ENCODE results near the gene RBM11. TPM values are rescaled to one million over a fixed set of nuclear protein-coding genes. Genes with fewer than 3 reads are reported as not detected.

Gene RBM11
- total RNA-seq, 1 donor from 2014 or later: 2.6 TPM

DNA sequence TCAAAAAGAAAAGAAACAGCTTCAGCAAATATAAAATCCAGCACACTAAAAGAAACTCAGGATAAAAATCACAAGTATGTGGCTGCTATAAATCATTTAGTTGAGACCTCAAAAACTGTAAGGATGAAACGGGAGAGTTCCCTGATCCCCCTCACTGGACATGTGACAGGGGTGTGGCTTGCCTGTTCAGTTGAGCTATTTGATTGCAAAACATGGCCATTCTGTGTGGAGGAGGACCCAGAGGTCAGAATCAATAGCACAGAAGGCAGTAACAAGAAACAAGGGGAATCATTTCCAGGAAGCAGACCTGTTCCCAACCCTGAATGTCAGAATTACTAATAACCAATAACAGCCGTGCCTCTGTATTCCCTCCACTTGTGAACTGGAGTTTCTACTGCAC lies 27.9 kb downstream of the RBM11 start:
- no peak for DNase-seq
- Histone ChIP-seq H3K9me3 (no peaks in the 10 kb centered on the region), H3K27me3 (ENCODE audit: low read depth) (no peaks in the 10 kb centered on the region), H3K27ac (no peak overlapping the region), H3K36me3 (no peaks in the 10 kb centered on the region), H3K4me3 (no peak overlapping the region), H3K4me1 (no peaks in the 10 kb centered on the region)
- intact Hi-C loops (cut with DNase I): no loop called here
- ATAC-seq: no peak
- TF ChIP-seq, protein P1, sequence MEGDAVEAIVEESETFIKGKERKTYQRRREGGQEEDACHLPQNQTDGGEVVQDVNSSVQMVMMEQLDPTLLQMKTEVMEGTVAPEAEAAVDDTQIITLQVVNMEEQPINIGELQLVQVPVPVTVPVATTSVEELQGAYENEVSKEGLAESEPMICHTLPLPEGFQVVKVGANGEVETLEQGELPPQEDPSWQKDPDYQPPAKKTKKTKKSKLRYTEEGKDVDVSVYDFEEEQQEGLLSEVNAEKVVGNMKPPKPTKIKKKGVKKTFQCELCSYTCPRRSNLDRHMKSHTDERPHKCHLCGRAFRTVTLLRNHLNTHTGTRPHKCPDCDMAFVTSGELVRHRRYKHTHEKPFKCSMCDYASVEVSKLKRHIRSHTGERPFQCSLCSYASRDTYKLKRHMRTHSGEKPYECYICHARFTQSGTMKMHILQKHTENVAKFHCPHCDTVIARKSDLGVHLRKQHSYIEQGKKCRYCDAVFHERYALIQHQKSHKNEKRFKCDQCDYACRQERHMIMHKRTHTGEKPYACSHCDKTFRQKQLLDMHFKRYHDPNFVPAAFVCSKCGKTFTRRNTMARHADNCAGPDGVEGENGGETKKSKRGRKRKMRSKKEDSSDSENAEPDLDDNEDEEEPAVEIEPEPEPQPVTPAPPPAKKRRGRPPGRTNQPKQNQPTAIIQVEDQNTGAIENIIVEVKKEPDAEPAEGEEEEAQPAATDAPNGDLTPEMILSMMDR (IDR thresholded peaks at IDR 0.05): no peak

DNA sequence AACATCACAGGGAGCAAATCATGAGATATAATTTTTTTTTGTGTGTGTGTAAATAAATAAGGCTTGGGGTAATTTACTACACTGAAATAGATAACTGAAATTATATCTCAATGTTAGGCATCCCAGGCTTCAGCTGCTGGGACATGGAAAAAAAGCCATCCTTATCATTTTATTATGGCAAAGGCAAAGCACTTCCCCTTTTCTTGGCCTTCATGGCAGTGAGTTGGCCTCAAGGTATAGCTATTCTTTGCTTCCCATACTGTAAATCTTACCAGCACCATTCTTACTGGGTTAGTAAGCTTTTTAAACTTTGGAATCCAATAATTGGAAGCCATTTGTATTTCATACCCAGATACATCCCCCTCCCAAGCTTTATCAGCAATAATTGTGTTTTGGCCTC lies 29.0 kb downstream of the RBM11 start:
- no peak overlapping the region for H3K27ac ChIP-seq
- H3K9me3 ChIP-seq: no peaks in the 10 kb centered on the region
- TF ChIP-seq, protein P1 (IDR thresholded peaks at IDR 0.05): no peak
- no peaks in the 10 kb centered on the region for H3K27me3 ChIP-seq (ENCODE audit: low read depth)
- no peak overlapping the region for H3K4me3 ChIP-seq
- DNase-seq (no peak), ATAC-seq (no peak)
- H3K36me3 ChIP-seq: no peaks in the 10 kb centered on the region
- H3K4me1 ChIP-seq: no peaks in the 10 kb centered on the region
- intact Hi-C loops (cut with DNase I): no loop called here

DNA sequence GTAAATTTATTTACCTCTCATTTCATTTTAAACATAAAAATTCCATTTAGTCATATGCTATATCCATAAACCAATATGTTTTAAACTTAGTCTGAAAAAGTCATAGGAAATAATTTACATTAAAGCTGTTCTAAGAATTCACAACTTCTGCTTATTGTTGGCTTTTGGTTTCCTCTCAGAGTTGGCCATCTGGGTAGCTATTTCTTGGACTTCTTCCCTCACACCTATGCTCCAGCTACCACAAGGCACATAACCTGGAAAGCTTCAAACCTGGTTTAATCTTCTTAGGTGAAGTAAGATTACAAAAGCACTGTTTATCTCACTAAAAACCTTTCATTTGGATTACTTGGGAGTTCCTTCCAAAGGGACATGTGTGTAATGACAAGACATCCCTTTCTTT lies 29.8 kb downstream of the RBM11 start:
- no peak for ATAC-seq

DNA sequence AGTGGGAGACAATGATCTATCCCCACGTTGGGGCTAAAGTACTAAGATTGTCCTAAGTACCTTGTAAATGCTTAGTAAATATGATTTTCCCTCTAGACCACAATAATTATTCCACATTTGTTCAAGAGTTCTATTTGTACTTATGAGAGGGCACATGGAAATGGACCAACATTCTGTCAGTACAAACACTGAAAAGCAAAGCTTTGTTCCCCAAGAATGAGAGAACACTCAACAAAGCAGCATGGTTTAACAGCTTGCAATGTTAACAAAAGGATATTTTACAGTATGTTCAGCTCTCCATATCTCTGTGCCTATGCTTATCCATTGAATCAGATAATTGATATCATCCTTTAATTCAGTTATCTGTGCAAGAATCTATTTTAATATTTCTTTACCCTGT lies 35.4 kb downstream of the RBM11 start:
- Histone ChIP-seq H3K27ac (no peak overlapping the region), H3K36me3 (no peaks in the 10 kb centered on the region), H3K27me3 (ENCODE audit: low read depth) (no peaks in the 10 kb centered on the region), H3K4me3 (no peak overlapping the region), H3K4me1 (no peaks in the 10 kb centered on the region), H3K9me3 (no peaks in the 10 kb centered on the region)
- ATAC-seq: no peak
- no peak for DNase-seq
- intact Hi-C loops (cut with DNase I): no loop called here
- TF ChIP-seq, protein P1 (IDR thresholded peaks at IDR 0.05): no peak

More for the DNA sequence above, 29.8 kb downstream of the RBM11 start:
- H3K4me3 ChIP-seq: no peak overlapping the region
- no peaks in the 10 kb centered on the region for H3K36me3 ChIP-seq
- TF ChIP-seq, protein P1 (IDR thresholded peaks at IDR 0.05): no peak
- no peaks in the 10 kb centered on the region for H3K4me1 ChIP-seq
- H3K27me3 ChIP-seq (ENCODE audit: low read depth): no peaks in the 10 kb centered on the region
- DNase-seq: no peak
- H3K9me3 ChIP-seq: no peaks in the 10 kb centered on the region
- intact Hi-C loops (cut with DNase I): no loop called here
- no peak overlapping the region for H3K27ac ChIP-seq

DNA sequence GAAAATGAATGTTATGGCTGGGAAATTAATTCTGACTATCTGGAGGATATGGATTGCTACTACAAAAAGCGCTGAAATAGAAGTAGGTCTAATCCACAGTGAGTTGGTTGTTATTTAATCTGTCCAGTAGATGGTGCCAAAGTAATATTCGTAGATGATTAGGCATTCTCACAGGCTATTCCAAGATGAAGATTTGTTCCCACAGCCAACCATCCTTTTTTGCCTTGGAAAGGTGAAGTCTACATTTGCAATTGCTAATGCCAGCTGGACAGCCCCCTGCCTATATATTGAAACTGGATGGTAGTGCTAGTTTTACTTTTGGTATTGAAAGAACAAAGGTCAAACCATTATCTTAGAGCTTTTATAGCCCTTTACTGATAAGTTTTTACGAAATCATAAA lies 43.8 kb downstream of the RBM11 start:
- Histone ChIP-seq H3K4me1 (no peaks in the 10 kb centered on the region), H3K4me3 (no peak overlapping the region), H3K36me3 (no peaks in the 10 kb centered on the region), H3K9me3 (no peaks in the 10 kb centered on the region), H3K27me3 (ENCODE audit: low read depth) (no peaks in the 10 kb centered on the region), H3K27ac (no peak overlapping the region)
- ATAC-seq: peak; percentile 62 to 91
- DNase-seq: no peak
- intact Hi-C loops (cut with DNase I): no loop called here
- TF ChIP-seq, protein P1 (IDR thresholded peaks at IDR 0.05): peak; percentile 65
